ENCODE results near the gene ING3. TPM values are rescaled to one million over a fixed set of nuclear protein-coding genes. Genes with fewer than 3 reads are reported as not detected.

ING3 gene
- polyA plus RNA-seq, 3 donors, result 22.3 to 26.9 (median 25.9) TPM

DNA sequence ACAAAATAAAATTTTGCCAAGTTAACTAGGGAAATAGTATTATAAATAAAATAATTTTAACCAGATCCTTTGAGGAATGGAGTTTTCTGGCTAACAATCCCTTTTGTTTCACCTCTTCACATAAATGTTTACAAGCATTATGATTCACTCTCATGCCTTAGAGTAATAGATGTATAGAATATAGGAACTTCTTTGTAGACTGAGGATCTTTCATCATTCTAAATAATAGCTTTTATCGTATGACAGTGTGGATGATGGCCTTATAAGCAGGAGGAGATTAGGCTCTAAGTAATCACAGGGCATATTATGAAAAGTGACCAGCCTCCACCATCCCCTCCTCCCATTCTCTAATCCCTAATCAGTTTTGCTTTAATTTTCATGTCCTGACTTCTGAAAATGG, 13.5 kb downstream of the ING3 start:
- peaks cover 0 to 2% (median 0%) of the 10 kb centered on the region in 7 donors for H3K9me3 Mint-ChIP-seq
- no peak overlapping the region for H3K4me2 ChIP-seq (replicated peaks; ENCODE audit: extremely low read depth, low read length, poor library complexity, severe bottlenecking)
- no peak overlapping the region for H3K4me3 ChIP-seq (replicated peaks in 1 of 3; ENCODE audit: low read depth in 2 of 3, low read length in 3 of 3)
- H3K9me3 ChIP-seq (replicated peaks in 1 of 2; ENCODE audit: control insufficient read depth in 1 of 2, insufficient read depth in 1 of 2, low read length in 2 of 2), result no peaks in the 10 kb centered on the region
- no peaks in the 10 kb centered on the region for H3K4me1 Mint-ChIP-seq
- no CpG with 5 or more reads among the region's 1 CpG for WGBS (ENCODE audit: insufficient coverage)
- H3K36me3 ChIP-seq (replicated peaks in 1 of 2; ENCODE audit: control insufficient read depth in 1 of 2, insufficient read depth in 2 of 2, low read length in 2 of 2), result peaks cover 69 to 77% of the 10 kb centered on the region in 2 donors
- TF ChIP-seq, protein P1, sequence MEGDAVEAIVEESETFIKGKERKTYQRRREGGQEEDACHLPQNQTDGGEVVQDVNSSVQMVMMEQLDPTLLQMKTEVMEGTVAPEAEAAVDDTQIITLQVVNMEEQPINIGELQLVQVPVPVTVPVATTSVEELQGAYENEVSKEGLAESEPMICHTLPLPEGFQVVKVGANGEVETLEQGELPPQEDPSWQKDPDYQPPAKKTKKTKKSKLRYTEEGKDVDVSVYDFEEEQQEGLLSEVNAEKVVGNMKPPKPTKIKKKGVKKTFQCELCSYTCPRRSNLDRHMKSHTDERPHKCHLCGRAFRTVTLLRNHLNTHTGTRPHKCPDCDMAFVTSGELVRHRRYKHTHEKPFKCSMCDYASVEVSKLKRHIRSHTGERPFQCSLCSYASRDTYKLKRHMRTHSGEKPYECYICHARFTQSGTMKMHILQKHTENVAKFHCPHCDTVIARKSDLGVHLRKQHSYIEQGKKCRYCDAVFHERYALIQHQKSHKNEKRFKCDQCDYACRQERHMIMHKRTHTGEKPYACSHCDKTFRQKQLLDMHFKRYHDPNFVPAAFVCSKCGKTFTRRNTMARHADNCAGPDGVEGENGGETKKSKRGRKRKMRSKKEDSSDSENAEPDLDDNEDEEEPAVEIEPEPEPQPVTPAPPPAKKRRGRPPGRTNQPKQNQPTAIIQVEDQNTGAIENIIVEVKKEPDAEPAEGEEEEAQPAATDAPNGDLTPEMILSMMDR (IDR thresholded peaks at IDR 0.05), result no peak
- no peak overlapping the region for H3K4me3 Mint-ChIP-seq
- intact Hi-C loops (cut with micrococcal nuclease), result no loop called here
- no peaks in the 10 kb centered on the region for H3K27me3 ChIP-seq (ENCODE audit: control insufficient read depth in 2 of 2, insufficient read depth in 2 of 2, low read length in 2 of 2)
- H2AFZ ChIP-seq (ENCODE audit: insufficient read depth, low read depth, low read length, poor library complexity, severe bottlenecking), result no peak overlapping the region
- DNase-seq, result no peak
- no peaks in the 10 kb centered on the region for H3K27me3 Mint-ChIP-seq (ENCODE audit: low read depth in 3 of 3)
- no peak overlapping the region for H3K27ac Mint-ChIP-seq
- H3K27ac ChIP-seq (ENCODE audit: low read depth in 1 of 2, low read length in 2 of 2), result no peak overlapping the region
- H3K36me3 Mint-ChIP-seq, result peaks cover 45 to 71% of the 10 kb centered on the region in 2 donors
- peaks cover 18% of the 10 kb centered on the region for H3K79me2 ChIP-seq (ENCODE audit: insufficient read depth, low read length)
- no peak overlapping the region for H3K9ac ChIP-seq (ENCODE audit: insufficient read depth, low read length, poor library complexity, severe bottlenecking)
- H3K4me1 ChIP-seq (ENCODE audit: control insufficient read depth in 1 of 2, insufficient read depth in 2 of 2, low read length in 2 of 2), result no peaks in the 10 kb centered on the region
- peaks cover 37% of the 10 kb centered on the region for H4K20me1 ChIP-seq (ENCODE audit: insufficient read depth, low read length)

DNA sequence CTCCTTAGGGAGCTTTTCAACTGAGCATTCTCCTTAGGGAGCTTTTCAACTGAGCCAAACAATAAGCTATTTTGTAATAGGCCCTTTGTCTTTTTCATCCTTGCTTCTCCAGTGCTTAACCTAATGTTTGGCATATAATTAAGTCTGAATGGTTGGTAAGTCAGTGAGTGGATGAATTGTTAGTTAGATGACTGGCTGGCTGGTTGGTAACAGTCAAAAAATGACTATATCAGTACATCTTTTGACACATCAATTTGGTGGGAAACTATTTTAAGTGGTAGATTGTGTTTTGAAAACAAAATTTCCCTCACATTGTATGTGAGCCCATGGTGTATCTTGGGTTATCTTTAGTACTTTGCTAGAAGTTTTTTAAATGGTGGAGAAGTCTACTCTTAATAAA, 16.4 kb downstream of the ING3 start:
- H3K4me1 ChIP-seq (ENCODE audit: control insufficient read depth in 1 of 2, insufficient read depth in 2 of 2, low read length in 2 of 2), result no peaks in the 10 kb centered on the region
- no peak overlapping the region for H2AFZ ChIP-seq (ENCODE audit: insufficient read depth, low read depth, low read length, poor library complexity, severe bottlenecking)
- no peaks in the 10 kb centered on the region for H3K9me3 ChIP-seq (replicated peaks in 1 of 2; ENCODE audit: control insufficient read depth in 1 of 2, insufficient read depth in 1 of 2, low read length in 2 of 2)
- intact Hi-C loops (cut with micrococcal nuclease), result no loop called here
- no peak overlapping the region for H3K4me3 ChIP-seq (replicated peaks in 1 of 3; ENCODE audit: low read depth in 2 of 3, low read length in 3 of 3)
- Mint-ChIP-seq H3K27me3 (ENCODE audit: low read depth in 3 of 3) (no peaks in the 10 kb centered on the region), H3K9me3 (no peaks in the 10 kb centered on the region), H3K36me3 (peaks cover 54 to 78% of the 10 kb centered on the region in 2 donors), H3K4me1 (no peaks in the 10 kb centered on the region), H3K27ac (no peak overlapping the region), H3K4me3 (no peak overlapping the region)
- H3K79me2 ChIP-seq (ENCODE audit: insufficient read depth, low read length), result peaks cover 10% of the 10 kb centered on the region
- no peaks in the 10 kb centered on the region for H3K27me3 ChIP-seq (ENCODE audit: control insufficient read depth in 2 of 2, insufficient read depth in 2 of 2, low read length in 2 of 2)
- peaks cover 84 to 92% of the 10 kb centered on the region in 2 donors for H3K36me3 ChIP-seq (replicated peaks in 1 of 2; ENCODE audit: control insufficient read depth in 1 of 2, insufficient read depth in 2 of 2, low read length in 2 of 2)
- no peak overlapping the region for H3K9ac ChIP-seq (ENCODE audit: insufficient read depth, low read length, poor library complexity, severe bottlenecking)
- H3K27ac ChIP-seq (ENCODE audit: low read depth in 1 of 2, low read length in 2 of 2), result no peak overlapping the region
- DNase-seq, result no peak
- H4K20me1 ChIP-seq (ENCODE audit: insufficient read depth, low read length), result peaks cover 17% of the 10 kb centered on the region
- no peak overlapping the region for H3K4me2 ChIP-seq (replicated peaks; ENCODE audit: extremely low read depth, low read length, poor library complexity, severe bottlenecking)
- TF ChIP-seq, protein P1 (IDR thresholded peaks at IDR 0.05), result no peak
